Large intestine (tissue), 12 donors: Measurements from ENCODE around the gene CFAP91. TPM values are rescaled to one million over a fixed set of nuclear protein-coding genes. Genes with fewer than 3 reads are reported as not detected.

Experiments
- DNase-seq, 2 donors: peaks; one replicate each; pipeline versions ENCODE4 v3.0.0 to v3.0.0-alpha.2; 2013
- H3K27ac ChIP-seq: one replicate; pipeline ENCODE4 v1.5.1; 2013; ENCODE audit warnings: low read length
- H3K27me3 ChIP-seq: 2 replicates; pipeline ENCODE4 v1.6.1; 2013; ENCODE audit warnings: low read length; ENCODE audit not compliant: control insufficient read depth, insufficient read depth
- H3K36me3 ChIP-seq: 2 replicates; pipeline ENCODE4 v1.6.1; 2013; ENCODE audit warnings: low read length; ENCODE audit not compliant: control insufficient read depth, insufficient read depth
- H3K4me1 ChIP-seq: one replicate; pipeline ENCODE4 v1.6.1; 2013; ENCODE audit warnings: low read length; ENCODE audit not compliant: control insufficient read depth, insufficient read depth
- H3K4me3 ChIP-seq: one replicate; pipeline ENCODE4 v1.5.1; 2013; ENCODE audit warnings: low read length
- H3K9me3 ChIP-seq: one replicate; pipeline ENCODE4 v1.6.1; 2013; ENCODE audit warnings: mild to moderate bottlenecking, low read depth, low read length, moderate library complexity; ENCODE audit not compliant: control insufficient read depth
- WGBS: methylation state at CpG from one replicate; pipeline ENCODE4 v1.1.5; 2013; ENCODE audit warnings: low lambda C conversion rate; ENCODE audit not compliant: insufficient coverage; 5-methylcytosine and 5-hydroxymethylcytosine counted together
- long read RNA-seq, 11 donors: transcript quantifications; one replicate each; lab custom pipeline, GENCODE V29; 2026
- polyA plus RNA-seq: library from polyadenylated mRNA; unstranded; fragments of 120-200 nt; gene quantifications from one replicate; pipeline ENCODE4 v1.2.1, GENCODE V29; 2013

CFAP91 gene
- polyA plus RNA-seq, result 5.2 TPM
- long read RNA-seq, donor 1, result 0 reads
- long read RNA-seq, donor 2, result 0 reads
- long read RNA-seq, donor 3, result 0 reads
- long read RNA-seq, donor 4, result 0 reads
- long read RNA-seq, donor 5, result 0 reads
- long read RNA-seq, donor 6, full-length matches to known transcripts, result 3 of 3 reads
- long read RNA-seq, donor 6, partial matches to known transcripts, result 0 of 3 reads
- long read RNA-seq, donor 6, other reads (novel, unspliced or antisense), result 0 of 3 reads
- long read RNA-seq, donor 7, result 0 reads
- long read RNA-seq, donor 8, result 0 reads
- long read RNA-seq, donor 9, full-length matches to known transcripts, result 1 of 1 reads
- long read RNA-seq, donor 9, partial matches to known transcripts, result 0 of 1 reads
- long read RNA-seq, donor 9, other reads (novel, unspliced or antisense), result 0 of 1 reads
- long read RNA-seq, donor 10, result 0 reads
- long read RNA-seq, donor 11, result 0 reads

- no CpG with 5 or more reads among the region's 59 CpGs for WGBS
- H3K27me3 ChIP-seq, result peaks cover 2% of the 10 kb centered on the region
- H3K27ac ChIP-seq, result no peak within 1 kb of the TSS
- H3K36me3 ChIP-seq, result no peaks in the 10 kb centered on the region
- H3K9me3 ChIP-seq, result no peaks in the 10 kb centered on the region
- peak; percentile 93 to 96 for DNase-seq
- H3K4me3 ChIP-seq, result peak within 1 kb of the TSS; percentile 49
- H3K4me1 ChIP-seq, result peaks cover 9% of the 10 kb centered on the region
Observed at GRCh38 chr3:119702530-119703527, at the start of gene CFAP91. TSS of gene CFAP91 (plus strand) at chr3:119703022. CDS start at chr3:119703099, 77 bp downstream.

GRCh38 chr3:119653876-119654275 is 48.9 kb upstream of the CFAP91 start:
- WGBS, result 80% methylated on average over 1 of the region's 2 CpGs
- DNase-seq, result no peak
- H3K27me3 ChIP-seq, result no peaks in the 10 kb centered on the region
- H3K9me3 ChIP-seq, result no peaks in the 10 kb centered on the region
- no peaks in the 10 kb centered on the region for H3K36me3 ChIP-seq
- no peak overlapping the region for H3K4me3 ChIP-seq
- H3K27ac ChIP-seq, result no peak overlapping the region
- no peaks in the 10 kb centered on the region for H3K4me1 ChIP-seq

- no peaks in the 10 kb centered on the region for H3K4me1 ChIP-seq
- no peaks in the 10 kb centered on the region for H3K36me3 ChIP-seq
- no peak for DNase-seq
- H3K27me3 ChIP-seq, result no peaks in the 10 kb centered on the region
- WGBS, result 100% methylated on average over 3 of the region's 4 CpGs
- no peaks in the 10 kb centered on the region for H3K9me3 ChIP-seq
- no peak overlapping the region for H3K27ac ChIP-seq
- no peak overlapping the region for H3K4me3 ChIP-seq
Observed at GRCh38 chr3:119657887-119658702, 44.7 kb upstream of the CFAP91 start.

GRCh38 chr3:119658994-119659393 is 43.8 kb upstream of the CFAP91 start:
- no CpG with 5 or more reads among the region's 2 CpGs for WGBS
- Histone ChIP-seq H3K9me3 (no peaks in the 10 kb centered on the region), H3K27me3 (no peaks in the 10 kb centered on the region), H3K4me1 (no peaks in the 10 kb centered on the region), H3K27ac (no peak overlapping the region), H3K4me3 (no peak overlapping the region), H3K36me3 (no peaks in the 10 kb centered on the region)
- no peak for DNase-seq

GRCh38 chr3:119659606-119660291 is 43.1 kb upstream of the CFAP91 start:
- no CpG with 5 or more reads among the region's 9 CpGs for WGBS
- Histone ChIP-seq H3K27me3 (no peaks in the 10 kb centered on the region), H3K9me3 (no peaks in the 10 kb centered on the region), H3K4me3 (peak overlapping the region; percentile 12), H3K4me1 (no peaks in the 10 kb centered on the region), H3K36me3 (no peaks in the 10 kb centered on the region), H3K27ac (peak overlapping the region; percentile 33)
- DNase-seq, result no peak

- H3K36me3 ChIP-seq, result no peaks in the 10 kb centered on the region
- H3K4me1 ChIP-seq, result no peaks in the 10 kb centered on the region
- WGBS, result 90% methylated on average over 2 of the region's 9 CpGs
- H3K27me3 ChIP-seq, result no peaks in the 10 kb centered on the region
- H3K27ac ChIP-seq, result peak within 1 kb of the TSS; percentile 33
- no peaks in the 10 kb centered on the region for H3K9me3 ChIP-seq
- peak within 1 kb of the TSS; percentile 12 for H3K4me3 ChIP-seq
- DNase-seq, result peak in 1 of 2 donors; percentile 8
Observed at GRCh38 chr3:119660474-119661440, 42.1 kb upstream of the CFAP91 start, which contains the start of gene POPDC2. TSS of gene POPDC2 (minus strand) at chr3:119660589. CDS start at chr3:119660423, 166 bp downstream.

- Histone ChIP-seq H3K4me1 (no peaks in the 10 kb centered on the region), H3K27me3 (no peaks in the 10 kb centered on the region), H3K36me3 (no peaks in the 10 kb centered on the region), H3K9me3 (no peaks in the 10 kb centered on the region), H3K4me3 (no peak overlapping the region), H3K27ac (no peak overlapping the region)
- DNase-seq, result peak in 1 of 2 donors; percentile 5
- WGBS, result 67% methylated on average over 1 of the region's 1 CpG
Observed at GRCh38 chr3:119662604-119663373, 40.0 kb upstream of the CFAP91 start.

- WGBS, result 80% methylated on average over 1 of the region's 2 CpGs
Observed at GRCh38 chr3:119663885-119664284, 38.9 kb upstream of the CFAP91 start.

More at GRCh38 chr3:119663885-119664284, 38.9 kb upstream of the CFAP91 start:
- no peaks in the 10 kb centered on the region for H3K27me3 ChIP-seq
- no peaks in the 10 kb centered on the region for H3K9me3 ChIP-seq
- no peak overlapping the region for H3K27ac ChIP-seq
- no peak for DNase-seq
- no peaks in the 10 kb centered on the region for H3K4me1 ChIP-seq
- no peak overlapping the region for H3K4me3 ChIP-seq
- peaks cover 4% of the 10 kb centered on the region for H3K36me3 ChIP-seq
